Measurements from ENCODE around the gene SOX18.
"Not testable (repeated sequence)": the region's sequence is repeated elsewhere in the genome, so short reads cannot be mapped to it uniquely, and the experiment has no call there.

Gene SOX18

DNA sequence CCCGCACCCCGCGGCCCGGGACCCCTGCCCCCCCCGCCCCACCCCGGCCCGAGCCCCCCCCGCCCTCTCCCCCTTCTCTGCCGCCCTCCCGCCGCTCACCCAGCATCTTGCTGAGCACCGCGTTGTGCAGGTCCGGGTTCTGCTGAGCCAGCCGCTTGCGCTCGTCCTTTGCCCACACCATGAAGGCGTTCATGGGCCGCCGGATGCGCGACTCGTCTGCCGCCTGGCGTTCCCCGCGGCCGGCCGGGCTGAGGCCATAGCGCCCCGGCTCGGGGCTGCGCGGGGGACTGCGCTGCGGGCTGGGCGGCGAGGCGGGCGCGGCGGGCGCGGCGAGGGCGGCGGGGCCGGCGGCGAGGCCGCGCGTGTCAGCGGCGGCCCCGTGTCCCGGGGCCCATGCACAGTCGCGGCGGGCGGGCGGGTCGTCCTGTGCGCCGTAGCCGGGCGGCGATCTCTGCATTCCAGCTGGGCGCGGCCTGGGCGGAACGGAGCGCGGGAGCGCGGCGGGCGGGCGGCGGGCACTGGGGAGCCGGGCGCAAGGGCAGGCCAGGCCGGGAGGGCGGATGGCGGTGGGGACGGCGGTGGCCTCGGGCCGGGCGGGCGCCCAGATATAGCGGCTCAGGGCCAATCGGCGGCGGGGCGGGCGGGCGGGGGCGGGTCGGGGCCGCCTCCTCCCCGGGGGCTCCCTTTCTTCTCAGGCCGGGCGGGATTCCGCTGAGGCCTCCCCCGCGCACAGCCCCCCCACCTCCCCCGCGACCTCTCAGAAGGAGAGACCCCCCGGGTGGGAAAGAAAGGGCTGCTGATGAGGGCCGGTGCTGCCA lies at the start of gene SOX18:
TSS of gene SOX18 (minus strand) at position 580 of the 818 bp plus-strand sequence. CDS start at position 457, 123 bp downstream.
- DNase-seq (ENCODE audit: low spot score): no peak

GRCh38 chr20:64098471-64099013 lies 49.1 kb upstream of the SOX18 start:
- DNase-seq (ENCODE audit: low spot score): no peak

- DNase-seq (ENCODE audit: low spot score): no peak
Observed at GRCh38 chr20:64096535-64096934, 47.1 kb upstream of the SOX18 start.

- DNase-seq (ENCODE audit: low spot score): no peak
Observed at GRCh38 chr20:64095927-64096326, 46.5 kb upstream of the SOX18 start.

- DNase-seq (ENCODE audit: low spot score): no peak
Observed at GRCh38 chr20:64095455-64095854, 46.0 kb upstream of the SOX18 start.

- DNase-seq (ENCODE audit: low spot score): no peak
Observed at GRCh38 chr20:64093013-64093503, 43.6 kb upstream of the SOX18 start.

DNA sequence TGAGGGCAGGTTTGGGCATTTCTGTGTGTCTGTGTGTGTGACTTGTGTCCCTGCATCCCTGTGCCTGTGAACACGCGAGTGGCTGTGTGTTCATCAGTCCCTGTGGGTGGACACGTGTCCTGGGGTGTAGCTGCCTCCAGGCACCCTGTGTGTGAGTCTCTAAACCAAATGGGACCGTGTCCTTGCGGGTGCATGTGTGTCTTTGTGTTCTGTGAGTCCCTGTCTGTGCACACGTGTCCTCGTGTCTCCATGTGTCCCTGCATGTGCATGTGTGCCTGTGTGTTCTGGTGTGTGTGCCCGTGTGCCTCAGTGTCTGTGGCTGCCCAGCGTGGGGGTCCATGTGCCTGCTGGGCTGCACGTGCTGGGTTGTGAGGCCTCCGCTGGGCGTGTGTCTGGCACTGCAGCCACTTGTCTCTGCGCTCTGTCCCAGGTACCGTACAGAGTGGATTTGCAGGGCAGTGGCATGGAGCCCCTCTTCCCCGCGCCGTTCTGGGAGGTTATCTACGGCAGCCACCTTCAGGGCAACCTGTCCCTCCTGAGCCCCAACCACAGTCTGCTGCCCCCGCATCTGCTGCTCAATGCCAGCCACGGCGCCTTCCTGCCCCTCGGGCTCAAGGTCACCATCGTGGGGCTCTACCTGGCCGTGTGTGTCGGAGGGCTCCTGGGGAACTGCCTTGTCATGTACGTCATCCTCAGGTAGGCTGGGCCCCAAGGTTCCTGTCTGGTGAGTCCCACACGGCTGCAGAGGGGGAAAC lies 43.0 kb upstream of the SOX18 start:
- DNase-seq (ENCODE audit: low spot score): no peak

GRCh38 chr20:64091770-64092169 lies 42.3 kb upstream of the SOX18 start:
- no peak for DNase-seq (ENCODE audit: low spot score)

DNA sequence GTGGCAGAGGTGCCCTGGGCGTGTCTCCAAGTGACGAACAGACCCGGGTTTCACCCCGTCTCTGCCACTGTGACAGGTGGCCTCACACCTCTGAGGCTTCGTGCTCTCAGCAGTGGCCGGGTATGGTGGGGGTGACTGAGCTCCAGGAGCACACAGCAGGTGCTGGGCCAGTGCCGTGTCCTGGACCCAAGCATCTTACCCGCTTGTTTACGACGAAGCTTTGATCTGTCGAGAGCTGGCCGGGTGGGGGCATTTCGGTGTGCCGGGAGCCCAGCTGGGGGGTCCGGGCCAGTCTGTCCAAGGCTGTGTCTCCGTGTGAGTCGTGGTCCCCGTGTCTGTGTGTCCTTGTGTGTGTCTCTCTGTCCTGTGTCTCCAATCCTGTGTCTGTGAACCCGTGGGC lies 41.9 kb upstream of the SOX18 start:
- DNase-seq (ENCODE audit: low spot score): no peak

GRCh38 chr20:64090165-64090564 lies 40.7 kb upstream of the SOX18 start:
- DNase-seq (ENCODE audit: low spot score): peak; percentile 39

GRCh38 chr20:64088586-64088985 lies 39.1 kb upstream of the SOX18 start:
- DNase-seq (ENCODE audit: low spot score): not testable (repeated sequence)

DNA sequence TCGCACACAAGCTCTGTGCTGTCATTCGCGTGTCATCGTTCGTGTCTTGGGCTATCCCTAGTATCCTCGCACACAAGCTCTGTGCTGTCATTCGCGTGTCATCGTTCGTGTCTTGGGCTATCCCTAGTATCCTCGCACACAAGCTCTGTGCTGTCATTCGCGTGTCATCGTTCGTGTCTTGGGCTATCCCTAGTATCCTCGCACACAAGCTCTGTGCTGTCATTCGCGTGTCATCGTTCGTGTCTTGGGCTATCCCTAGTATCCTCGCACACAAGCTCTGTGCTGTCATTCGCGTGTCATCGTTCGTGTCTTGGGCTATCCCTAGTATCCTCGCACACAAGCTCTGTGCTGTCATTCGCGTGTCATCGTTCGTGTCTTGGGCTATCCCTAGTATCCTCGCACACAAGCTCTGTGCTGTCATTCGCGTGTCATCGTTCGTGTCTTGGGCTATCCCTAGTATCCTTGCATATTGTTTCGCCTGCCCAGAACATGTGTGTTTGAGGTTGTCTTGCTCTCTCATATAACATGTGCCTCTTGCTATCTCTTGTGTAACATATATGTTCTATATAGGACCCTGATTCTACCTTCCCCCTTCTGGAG lies 37.9 kb upstream of the SOX18 start:
- DNase-seq (ENCODE audit: low spot score): not testable (repeated sequence)

GRCh38 chr20:64086801-64087200 lies 37.4 kb upstream of the SOX18 start:
- no peak for DNase-seq (ENCODE audit: low spot score)

- no peak for DNase-seq (ENCODE audit: low spot score)
Observed at GRCh38 chr20:64084685-64085152, 35.3 kb upstream of the SOX18 start.

DNA sequence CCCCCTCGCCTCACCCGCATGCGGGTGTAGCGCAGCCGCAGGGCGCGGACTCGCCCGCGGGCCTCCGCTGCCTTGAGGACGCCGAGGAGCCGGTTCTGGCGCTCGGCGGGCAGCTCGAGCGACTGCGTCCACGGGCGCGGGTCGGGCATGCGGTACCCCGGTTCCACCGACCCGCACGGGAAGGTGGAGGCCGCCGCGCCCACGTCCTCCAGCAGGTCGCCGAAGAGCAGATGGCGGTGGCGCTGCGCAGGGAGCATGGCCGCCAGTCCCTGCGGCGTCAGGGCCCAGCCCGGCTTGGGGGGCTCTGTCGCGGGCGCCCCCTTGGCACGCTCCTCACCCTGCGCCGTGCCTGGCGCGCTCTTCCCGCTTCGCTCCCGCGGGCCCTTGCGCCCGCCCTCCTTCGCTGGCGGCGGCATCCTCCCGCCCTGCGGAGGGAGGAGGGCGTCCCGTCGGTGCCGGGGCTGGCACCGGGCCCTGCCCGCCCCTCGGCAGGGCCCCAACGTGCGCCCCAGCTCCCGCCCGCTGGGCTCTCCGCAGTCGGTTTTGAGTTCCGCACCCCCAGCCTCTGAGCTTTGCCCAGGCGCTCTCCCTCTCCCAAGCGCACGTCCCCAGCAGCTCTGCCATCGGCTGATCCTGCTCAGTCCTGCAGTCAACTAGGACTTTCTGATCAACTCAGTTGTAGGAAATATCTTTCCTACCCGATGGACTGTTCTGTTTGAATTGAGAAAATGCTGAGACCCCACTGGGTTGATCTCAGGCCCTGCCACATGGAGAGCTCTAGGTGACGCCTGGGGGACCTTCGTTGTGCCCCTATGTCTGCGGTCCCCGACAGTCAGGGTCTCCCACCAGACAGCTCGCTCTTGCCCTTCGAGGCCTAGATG lies 34.6 kb upstream of the SOX18 start, which contains the start of gene LKAAEAR1:
TSS of gene LKAAEAR1 (minus strand) at position 595 of the 881 bp plus-strand sequence. CDS start at position 416, 179 bp downstream.
- DNase-seq (ENCODE audit: low spot score): no peak

- peak; percentile 65 for DNase-seq (ENCODE audit: low spot score)
Observed at GRCh38 chr20:64083378-64083803, 34.0 kb upstream of the SOX18 start.

GRCh38 chr20:64082820-64083377 lies 33.5 kb upstream of the SOX18 start:
- DNase-seq (ENCODE audit: low spot score): no peak

- no peak for DNase-seq (ENCODE audit: low spot score)
Observed at GRCh38 chr20:64082126-64082731, 32.8 kb upstream of the SOX18 start.

- no peak for DNase-seq (ENCODE audit: low spot score)
Observed at GRCh38 chr20:64081624-64081964, 32.2 kb upstream of the SOX18 start.
